GM18502 (cell line): Measurements from ENCODE around the gene PARP8.

Experiments used
- ATAC-seq: cut with Tn5 transposase; IDR thresholded peaks from one replicate; pipeline ENCODE4 v1.9.1; 2021; ENCODE audit warnings: mild to moderate bottlenecking; ENCODE audit not compliant: unreplicated experiment, poor library complexity

PARP8 gene

GRCh38 chr5:50832657-50833284, 166.3 kb downstream of the PARP8 start:
- ATAC-seq = no peak

GRCh38 chr5:50836356-50836755, 169.9 kb downstream of the PARP8 start:
- ATAC-seq = no peak

- ATAC-seq = no peak
Measured at GRCh38 chr5:50839472-50839871, 173.0 kb downstream of the PARP8 start.

- ATAC-seq = no peak
Measured at GRCh38 chr5:50843091-50843490, 176.7 kb downstream of the PARP8 start.

GRCh38 chr5:50846261-50846660, 179.8 kb downstream of the PARP8 start:
- no peak for ATAC-seq

- ATAC-seq = no peak
Measured at GRCh38 chr5:50849554-50849953, 183.1 kb downstream of the PARP8 start.

GRCh38 chr5:50853151-50853550, 186.7 kb downstream of the PARP8 start:
- peak; percentile 79 for ATAC-seq

- no peak for ATAC-seq
Measured at GRCh38 chr5:50854082-50854481, 187.6 kb downstream of the PARP8 start.

GRCh38 chr5:50855001-50855400, 188.6 kb downstream of the PARP8 start:
- ATAC-seq = no peak

- peak; percentile 80 for ATAC-seq
Measured at GRCh38 chr5:50856401-50857119, 190.1 kb downstream of the PARP8 start.

- no peak for ATAC-seq
Measured at GRCh38 chr5:50863534-50864170, 197.2 kb downstream of the PARP8 start.

- no peak for ATAC-seq
Measured at GRCh38 chr5:50864466-50864865, 198.0 kb downstream of the PARP8 start.

GRCh38 chr5:50866415-50866814, 200.0 kb downstream of the PARP8 start:
- ATAC-seq = no peak

- no peak for ATAC-seq
Measured at GRCh38 chr5:50867140-50867539, 200.7 kb downstream of the PARP8 start.

GRCh38 chr5:50873595-50874277, 207.3 kb downstream of the PARP8 start:
- no peak for ATAC-seq

GRCh38 chr5:50874306-50875001, 208.0 kb downstream of the PARP8 start:
- ATAC-seq = no peak

GRCh38 chr5:50875002-50875344, 208.5 kb downstream of the PARP8 start:
- no peak for ATAC-seq

- no peak for ATAC-seq
Measured at GRCh38 chr5:50878470-50878869, 212.0 kb downstream of the PARP8 start.

- no peak for ATAC-seq
Measured at GRCh38 chr5:50881407-50881806, 215.0 kb downstream of the PARP8 start.

GRCh38 chr5:50886657-50887345, 220.4 kb downstream of the PARP8 start:
- ATAC-seq = no peak
